IPS-18a (cell line): Measurements from ENCODE around the gene DNAH1.
A peak's percentile ranks its signal among the peaks of the same experiment; 100 is the strongest.

Source experiments
- H3K27ac ChIP-seq: one replicate; pipeline ENCODE4 v1.5.1; 2013; ENCODE audit warnings: low read length
- H3K27me3 ChIP-seq: one replicate; pipeline ENCODE4 v1.6.1; 2013; ENCODE audit warnings: mild to moderate bottlenecking, low read length; ENCODE audit not compliant: control insufficient read depth, insufficient read depth
- H3K36me3 ChIP-seq: one replicate; pipeline ENCODE4 v1.6.1; 2013; ENCODE audit warnings: low read depth, low read length; ENCODE audit not compliant: control insufficient read depth
- H3K4me1 ChIP-seq: one replicate; pipeline ENCODE4 v1.6.1; 2013; ENCODE audit warnings: low read depth, low read length; ENCODE audit not compliant: control insufficient read depth
- H3K4me3 ChIP-seq: one replicate; pipeline ENCODE4 v1.5.1; 2013; ENCODE audit warnings: low read length
- H3K9ac ChIP-seq: one replicate; pipeline ENCODE4 v1.6.1; 2013; ENCODE audit warnings: mild to moderate bottlenecking, low read length, moderate library complexity
- H3K9me3 ChIP-seq: one replicate; pipeline ENCODE4 v1.6.1; 2013; ENCODE audit warnings: low read depth, low read length; ENCODE audit not compliant: control insufficient read depth

DNAH1 gene

DNA sequence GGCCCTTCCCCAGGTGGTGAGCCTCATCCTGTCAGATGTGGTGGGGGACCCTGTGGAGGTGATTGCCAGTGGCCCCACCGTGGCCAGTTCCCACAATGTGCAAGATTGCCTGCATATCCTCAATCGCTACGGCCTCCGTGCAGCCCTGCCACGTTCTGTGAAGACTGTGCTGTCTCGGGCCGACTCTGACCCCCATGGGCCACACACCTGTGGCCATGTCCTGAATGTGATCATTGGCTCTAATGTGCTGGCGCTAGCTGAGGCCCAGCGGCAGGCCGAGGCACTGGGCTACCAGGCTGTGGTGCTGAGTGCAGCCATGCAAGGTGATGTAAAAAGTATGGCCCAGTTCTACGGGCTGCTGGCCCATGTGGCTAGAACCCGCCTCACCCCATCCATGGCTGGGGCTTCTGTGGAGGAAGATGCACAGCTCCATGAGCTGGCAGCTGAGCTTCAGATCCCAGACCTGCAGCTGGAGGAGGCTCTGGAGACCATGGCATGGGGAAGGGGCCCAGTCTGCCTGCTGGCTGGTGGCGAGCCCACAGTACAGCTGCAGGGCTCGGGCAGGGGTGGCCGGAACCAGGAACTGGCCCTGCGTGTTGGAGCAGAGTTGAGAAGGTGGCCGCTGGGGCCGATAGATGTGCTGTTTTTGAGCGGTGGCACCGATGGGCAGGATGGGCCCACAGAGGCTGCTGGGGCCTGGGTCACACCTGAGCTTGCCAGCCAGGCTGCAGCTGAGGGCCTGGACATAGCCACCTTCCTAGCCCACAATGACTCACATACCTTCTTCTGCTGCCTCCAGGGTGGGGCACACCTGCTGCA, 23.7 kb upstream of the DNAH1 start:
- no peak overlapping the region for H3K27ac ChIP-seq
- H3K9ac ChIP-seq, result no peak overlapping the region
- H3K36me3 ChIP-seq, result peaks cover 4% of the 10 kb centered on the region
- H3K9me3 ChIP-seq, result no peaks in the 10 kb centered on the region
- H3K4me3 ChIP-seq, result no peak overlapping the region
- H3K27me3 ChIP-seq, result no peaks in the 10 kb centered on the region
- no peaks in the 10 kb centered on the region for H3K4me1 ChIP-seq

GRCh38 chr3:52293491-52294319, 22.4 kb upstream of the DNAH1 start:
- Histone ChIP-seq H3K4me3 (no peak overlapping the region), H3K9me3 (no peaks in the 10 kb centered on the region), H3K4me1 (peaks cover 4% of the 10 kb centered on the region), H3K9ac (no peak overlapping the region), H3K27me3 (no peaks in the 10 kb centered on the region), H3K27ac (no peak overlapping the region), H3K36me3 (peaks cover 4% of the 10 kb centered on the region)

DNA sequence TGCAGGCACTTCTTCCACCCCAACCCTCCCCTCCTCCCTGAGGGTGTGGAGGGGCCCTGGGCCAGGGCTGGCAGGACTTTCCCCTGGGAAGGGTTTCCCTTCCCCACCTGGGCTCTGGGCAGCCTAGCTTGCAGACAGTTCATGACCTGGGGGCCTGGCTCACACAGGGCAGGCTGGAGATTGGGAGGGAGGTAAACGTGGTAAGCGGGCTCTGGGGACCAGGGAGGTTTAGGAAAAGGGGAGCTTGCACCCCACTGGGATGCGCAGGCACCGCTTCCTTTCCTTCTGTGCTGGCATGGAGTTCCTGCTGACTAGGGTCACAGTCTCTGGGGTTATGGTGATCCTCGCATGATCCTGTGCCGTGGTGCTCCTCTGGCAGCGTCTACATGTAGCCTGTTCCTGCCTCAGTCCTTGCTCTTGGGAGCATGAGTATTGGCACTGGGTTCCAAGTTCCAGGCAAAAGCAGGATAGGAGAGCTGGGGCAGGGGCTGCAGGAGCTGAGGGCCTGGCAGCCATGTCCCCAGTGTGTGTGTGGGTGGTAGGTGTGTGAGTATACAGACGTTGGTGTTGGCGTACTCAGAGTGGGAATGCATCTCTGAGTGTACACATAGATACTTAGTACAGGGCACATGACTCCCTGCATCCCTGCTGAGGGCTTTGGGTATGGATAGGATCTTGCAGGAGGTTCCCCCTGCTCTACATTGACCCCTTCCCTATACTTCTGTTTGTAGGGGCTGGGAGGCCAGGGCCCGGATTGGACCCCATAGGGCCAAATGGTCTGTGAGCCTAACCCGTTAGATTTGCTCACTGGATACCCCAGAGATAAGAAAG, 21.6 kb upstream of the DNAH1 start:
- Histone ChIP-seq H3K27me3 (no peaks in the 10 kb centered on the region), H3K27ac (no peak overlapping the region), H3K4me1 (peaks cover 10% of the 10 kb centered on the region), H3K36me3 (peaks cover 4% of the 10 kb centered on the region), H3K9ac (no peak overlapping the region), H3K4me3 (no peak overlapping the region), H3K9me3 (no peaks in the 10 kb centered on the region)

DNA sequence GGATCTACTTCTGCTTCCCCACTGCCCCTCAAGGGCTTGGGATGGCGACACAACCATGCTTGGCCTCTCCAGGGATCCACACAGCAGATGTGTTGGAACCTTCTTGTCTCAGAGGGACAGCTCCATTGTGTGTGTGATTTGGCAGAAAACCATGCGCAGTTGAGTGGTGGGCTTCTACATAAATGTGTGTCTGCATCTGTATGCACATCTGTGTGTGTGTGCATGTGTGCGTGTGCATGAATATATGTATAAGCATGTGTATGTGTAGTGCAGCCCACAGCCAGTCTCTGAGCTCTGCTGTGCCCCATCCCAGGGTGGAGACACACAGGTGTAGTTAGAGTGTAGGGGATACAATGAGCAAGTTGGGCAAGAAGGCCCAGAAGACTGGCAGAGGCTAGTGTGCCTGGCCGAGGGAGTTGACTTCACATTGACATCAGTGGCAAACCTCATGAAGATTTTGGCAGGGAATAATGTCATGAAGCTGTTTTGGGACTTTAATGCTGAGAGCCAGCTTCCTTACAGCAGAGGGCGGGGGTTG, 20.4 kb upstream of the DNAH1 start:
- no peak overlapping the region for H3K27ac ChIP-seq
- no peak overlapping the region for H3K4me3 ChIP-seq
- H3K4me1 ChIP-seq, result peaks cover 18% of the 10 kb centered on the region
- H3K9ac ChIP-seq, result no peak overlapping the region
- peaks cover 4% of the 10 kb centered on the region for H3K36me3 ChIP-seq
- H3K27me3 ChIP-seq, result no peaks in the 10 kb centered on the region
- no peaks in the 10 kb centered on the region for H3K9me3 ChIP-seq

DNA sequence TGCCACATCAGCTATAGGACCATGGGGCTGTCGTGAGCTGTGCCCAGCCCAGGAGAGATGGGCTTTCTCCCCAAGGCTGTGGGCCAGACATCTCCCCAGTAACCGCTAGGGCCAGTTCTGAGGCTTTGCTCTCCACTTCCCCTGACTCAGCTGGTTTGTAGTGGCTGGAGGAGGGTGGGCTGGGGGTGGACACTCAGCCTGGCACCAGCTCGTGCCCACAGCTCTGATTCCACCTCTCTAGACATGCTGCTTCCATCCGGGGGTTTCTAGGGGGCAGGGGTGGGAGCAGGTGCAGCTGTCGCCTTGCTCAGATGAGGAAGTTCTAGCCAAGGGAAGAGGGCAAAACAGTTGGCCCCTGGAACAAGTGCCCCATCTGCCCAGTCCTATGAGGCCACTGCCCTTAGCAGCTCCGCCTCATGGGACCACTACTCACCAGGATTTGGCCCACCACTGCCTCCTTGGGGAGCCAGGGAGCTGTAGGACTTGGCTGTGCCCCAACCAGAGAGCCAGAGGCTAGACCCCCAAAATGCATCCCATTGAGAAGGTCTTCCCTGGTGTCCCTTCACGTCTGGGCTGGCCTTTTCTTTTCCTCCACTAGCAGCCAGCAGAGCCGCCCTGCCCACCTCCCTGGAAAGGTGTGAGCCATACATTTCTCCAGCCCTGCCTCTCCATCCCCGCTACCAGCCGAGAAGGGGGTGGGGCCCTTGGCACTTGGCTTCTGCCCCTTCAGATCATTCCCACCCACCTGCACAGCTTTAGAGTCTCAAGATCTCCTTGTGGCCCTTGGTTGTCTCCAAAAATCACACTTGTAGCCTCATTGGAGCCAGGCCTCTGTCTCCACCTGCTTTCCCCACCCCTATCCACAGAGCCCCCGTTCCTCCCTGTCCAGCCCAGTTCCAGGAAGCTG, 18.6 kb upstream of the DNAH1 start:
- peak overlapping the region; percentile 7 for H3K4me3 ChIP-seq
- peaks cover 18% of the 10 kb centered on the region for H3K4me1 ChIP-seq
- H3K27me3 ChIP-seq, result no peaks in the 10 kb centered on the region
- H3K9me3 ChIP-seq, result no peaks in the 10 kb centered on the region
- H3K9ac ChIP-seq, result no peak overlapping the region
- H3K27ac ChIP-seq, result no peak overlapping the region
- H3K36me3 ChIP-seq, result peaks cover under 1% of the 10 kb centered on the region

DNA sequence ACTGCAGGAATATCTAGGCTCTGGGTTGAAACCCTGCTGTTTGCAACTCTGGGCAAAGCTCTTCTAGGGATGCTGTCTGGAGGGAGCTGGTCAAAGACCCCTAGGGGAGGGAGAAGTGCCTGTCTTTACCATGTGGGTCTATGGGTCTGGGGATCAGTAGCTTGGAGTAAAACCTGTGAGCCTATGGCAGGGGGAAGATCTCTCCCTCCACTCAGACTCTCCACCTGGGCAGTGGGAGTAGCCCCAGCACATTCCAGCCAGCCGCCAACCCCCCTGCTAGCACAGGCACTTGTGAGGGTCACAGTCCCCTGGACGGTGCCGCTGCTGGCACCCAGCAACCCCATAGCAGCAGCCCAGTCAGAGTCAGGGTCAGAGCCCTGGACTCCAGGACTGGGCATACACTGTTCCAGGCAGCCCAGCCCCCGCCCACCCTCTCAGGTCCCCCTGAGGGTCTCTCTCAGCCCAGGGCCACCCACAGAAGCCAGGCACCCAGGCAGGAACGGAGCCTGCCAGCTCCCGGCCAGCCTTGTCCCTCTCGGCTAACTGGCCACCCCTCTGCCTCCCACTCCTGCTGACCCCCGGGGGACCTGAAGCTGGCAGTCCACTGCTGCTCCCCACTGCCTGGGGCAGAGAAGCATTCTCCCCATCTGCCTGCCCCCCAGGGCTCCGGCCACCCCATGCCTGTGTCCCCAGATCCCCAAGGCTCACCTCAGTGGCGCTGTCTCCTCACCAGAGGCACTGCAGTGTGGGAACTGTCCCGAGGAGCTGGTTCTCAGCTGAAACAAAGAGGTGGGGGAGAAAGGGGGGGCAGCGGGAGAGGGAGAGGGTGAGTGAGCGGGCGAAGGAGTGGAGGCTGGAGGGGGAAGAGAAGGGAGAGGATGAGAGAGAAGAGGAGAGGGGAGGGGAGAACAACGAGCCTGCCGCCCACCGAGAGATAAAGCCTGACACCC, 17.7 kb upstream of the DNAH1 start:
- Histone ChIP-seq H3K9ac (peak overlapping the region; percentile 1), H3K27ac (no peak overlapping the region), H3K4me3 (peak overlapping the region; percentile 43)

GRCh38 chr3:52299247-52299878, 16.8 kb upstream of the DNAH1 start:
- H3K9me3 ChIP-seq, result no peaks in the 10 kb centered on the region
- H3K36me3 ChIP-seq, result no peaks in the 10 kb centered on the region
- H3K27ac ChIP-seq, result no peak overlapping the region
- no peaks in the 10 kb centered on the region for H3K27me3 ChIP-seq
- peaks cover 18% of the 10 kb centered on the region for H3K4me1 ChIP-seq
- peak overlapping the region; percentile 1 for H3K9ac ChIP-seq
- peak overlapping the region; percentile 43 for H3K4me3 ChIP-seq

More for the DNA sequence above, 17.7 kb upstream of the DNAH1 start:
- peaks cover 18% of the 10 kb centered on the region for H3K4me1 ChIP-seq
- H3K9me3 ChIP-seq, result no peaks in the 10 kb centered on the region
- H3K27me3 ChIP-seq, result no peaks in the 10 kb centered on the region
- no peaks in the 10 kb centered on the region for H3K36me3 ChIP-seq

GRCh38 chr3:52299879-52300611, 16.1 kb upstream of the DNAH1 start:
- Histone ChIP-seq H3K4me3 (peak overlapping the region; percentile 43), H3K27me3 (no peaks in the 10 kb centered on the region), H3K36me3 (no peaks in the 10 kb centered on the region), H3K4me1 (peaks cover 18% of the 10 kb centered on the region), H3K9me3 (no peaks in the 10 kb centered on the region), H3K27ac (no peak overlapping the region), H3K9ac (no peak overlapping the region)

DNA sequence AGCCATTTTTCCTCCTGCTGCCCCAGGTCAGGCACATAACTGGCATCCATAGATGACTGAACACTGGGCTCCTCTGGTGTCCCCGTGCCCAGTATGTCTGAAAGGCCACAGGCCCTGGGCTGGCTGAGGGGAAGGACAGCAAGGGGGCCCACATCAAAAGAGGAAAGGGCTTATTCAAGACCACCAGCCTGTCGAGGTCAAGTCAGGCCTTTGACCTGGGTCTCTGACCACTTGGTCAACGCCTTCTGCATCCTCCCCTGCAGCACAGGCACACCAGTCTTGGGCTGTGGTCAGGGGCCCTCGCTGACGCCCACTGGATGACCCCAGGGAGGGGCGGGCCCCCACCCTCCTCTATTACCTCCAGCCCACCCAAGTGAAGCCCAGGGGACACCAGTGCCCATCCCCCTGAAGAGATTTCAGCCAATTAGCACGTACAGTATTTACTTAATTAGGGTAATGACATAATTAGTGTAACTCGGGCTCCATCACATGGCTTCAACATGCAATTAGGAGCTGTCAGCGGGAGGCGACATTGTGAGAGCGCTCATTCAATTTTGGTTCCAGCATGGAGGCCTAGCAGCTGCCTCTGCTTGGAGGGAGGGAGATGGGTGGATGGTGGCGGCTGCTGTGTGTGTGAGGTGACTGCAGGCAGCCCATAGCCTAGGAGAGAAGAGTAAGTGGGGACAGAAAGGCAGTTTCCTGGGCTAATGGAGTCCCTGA, 13.5 kb upstream of the DNAH1 start:
- no peaks in the 10 kb centered on the region for H3K9me3 ChIP-seq
- H3K9ac ChIP-seq, result no peak overlapping the region
- H3K4me1 ChIP-seq, result peaks cover 18% of the 10 kb centered on the region
- no peak overlapping the region for H3K4me3 ChIP-seq
- no peaks in the 10 kb centered on the region for H3K36me3 ChIP-seq
- H3K27ac ChIP-seq, result no peak overlapping the region
- no peaks in the 10 kb centered on the region for H3K27me3 ChIP-seq
